ENCODE measurements around the gene SAP25.
A peak's percentile ranks its signal among the peaks of the same experiment; 100 is the strongest.

SAP25 gene

DNA sequence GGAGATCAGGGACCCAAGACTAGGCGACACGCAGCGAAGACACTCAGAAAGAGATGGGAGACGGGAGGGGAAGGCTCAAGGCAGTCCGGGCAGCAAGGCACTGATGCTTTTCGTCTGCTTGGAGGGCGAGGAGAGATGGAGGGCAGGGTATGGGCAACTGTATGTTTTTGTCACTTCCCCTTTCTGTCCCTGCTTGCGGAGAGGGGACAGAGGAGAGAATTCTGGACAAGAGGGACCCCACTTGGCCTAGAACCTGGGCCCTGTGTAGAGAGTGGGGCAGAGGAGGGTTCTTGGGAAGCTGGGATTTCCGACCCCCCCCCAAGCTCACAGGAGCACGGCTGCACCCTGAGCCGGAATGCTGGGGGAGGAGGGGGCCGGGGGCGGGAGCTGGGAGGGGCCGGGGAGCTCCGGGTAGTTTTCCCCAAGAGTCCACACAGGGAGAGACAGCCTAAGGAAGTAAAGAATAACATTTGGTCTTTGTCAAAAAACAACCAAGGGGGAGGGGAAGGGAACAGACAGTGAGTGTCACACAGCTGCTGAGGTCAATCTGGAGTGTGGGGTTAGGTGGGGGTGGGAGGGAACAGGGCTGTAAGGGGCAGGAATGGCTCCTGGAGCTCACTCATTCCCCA, 10.5 kb upstream of the SAP25 start:
- DNase-seq (ENCODE audit: low read depth, low spot score): no peak
- no peak for TF ChIP-seq YY1 (IDR thresholded peaks at IDR 0.05; ENCODE audit: insufficient read depth, insufficient read length)
- no peak for TF ChIP-seq ZNF274 (IDR thresholded peaks at IDR 0.05; ENCODE audit: low read depth, low read length)
- no peak for TF ChIP-seq SUZ12 (IDR thresholded peaks at IDR 0.05; ENCODE audit: extremely low read depth, insufficient read depth, insufficient read length)
- Histone ChIP-seq H3K36me3 (ENCODE audit: insufficient read depth, insufficient read length, low read length) (peaks cover 34% of the 10 kb centered on the region), H3K9me3 (ENCODE audit: insufficient read depth, low read length) (no peaks in the 10 kb centered on the region), H3K4me3 (ENCODE audit: insufficient read length, low read depth) (peak overlapping the region; percentile 86), H3K9ac (ENCODE audit: insufficient read length, low read depth) (peak overlapping the region; percentile 93), H3K27me3 (ENCODE audit: insufficient read depth, insufficient read length) (no peaks in the 10 kb centered on the region), H3K4me1 (ENCODE audit: insufficient read depth, insufficient read length) (peaks cover 18% of the 10 kb centered on the region)

DNA sequence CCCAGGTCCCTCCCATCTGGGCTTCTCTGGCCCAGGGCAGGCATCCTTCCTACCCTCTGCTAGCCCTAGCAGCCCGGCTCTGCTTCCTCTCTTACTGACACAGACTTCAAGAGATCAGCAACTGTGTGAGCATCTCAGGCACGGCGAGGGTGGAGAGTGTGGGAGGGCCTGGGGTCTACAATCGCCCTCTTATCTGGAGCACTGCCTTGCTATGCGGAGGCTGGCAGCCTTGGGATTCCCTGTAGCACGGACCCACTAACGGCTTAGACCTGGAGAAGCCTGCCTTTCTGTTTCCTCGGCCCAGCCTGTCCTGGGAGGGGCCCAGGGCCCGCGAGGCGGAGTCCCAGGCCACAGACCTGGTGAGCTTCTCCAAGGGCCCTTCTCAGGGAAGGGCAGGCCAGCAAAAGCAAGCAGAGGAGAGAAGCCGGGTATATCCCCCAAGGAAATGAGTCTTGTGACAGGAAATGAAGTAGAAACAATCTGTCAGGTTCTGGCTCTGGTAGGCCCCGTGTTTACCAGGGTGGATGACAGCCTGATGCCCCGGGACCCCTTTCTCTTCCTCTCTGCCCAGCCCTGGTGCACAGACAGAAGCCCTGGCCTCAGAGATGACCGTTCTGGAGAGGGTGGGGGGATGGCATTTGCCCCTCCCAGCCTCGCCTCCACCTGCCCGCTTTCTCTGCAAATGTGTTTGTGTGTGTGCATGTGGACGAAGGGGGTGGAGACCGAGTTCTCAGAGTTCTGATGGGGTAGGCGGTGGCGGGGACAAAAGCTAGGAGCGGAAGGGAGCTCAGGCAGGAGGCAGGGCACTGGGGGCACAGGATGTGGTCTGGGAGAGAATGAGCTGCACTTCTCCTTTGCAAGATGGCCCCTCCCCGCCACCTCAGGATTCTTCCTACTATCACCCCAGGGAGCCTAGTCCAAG, 9.7 kb upstream of the SAP25 start:
- peaks cover 42% of the 10 kb centered on the region for H3K36me3 ChIP-seq (ENCODE audit: insufficient read depth, insufficient read length, low read length)
- H3K4me3 ChIP-seq (ENCODE audit: insufficient read length, low read depth): no peak overlapping the region
- no peaks in the 10 kb centered on the region for H3K27me3 ChIP-seq (ENCODE audit: insufficient read depth, insufficient read length)
- TF ChIP-seq ZNF274 (IDR thresholded peaks at IDR 0.05; ENCODE audit: low read depth, low read length) (no peak), SUZ12 (IDR thresholded peaks at IDR 0.05; ENCODE audit: extremely low read depth, insufficient read depth, insufficient read length) (no peak), YY1 (IDR thresholded peaks at IDR 0.05; ENCODE audit: insufficient read depth, insufficient read length) (no peak)
- H3K9ac ChIP-seq (ENCODE audit: insufficient read length, low read depth): peak overlapping the region; percentile 74
- peaks cover 18% of the 10 kb centered on the region for H3K4me1 ChIP-seq (ENCODE audit: insufficient read depth, insufficient read length)
- DNase-seq (ENCODE audit: low read depth, low spot score): no peak
- H3K9me3 ChIP-seq (ENCODE audit: insufficient read depth, low read length): no peaks in the 10 kb centered on the region

DNA sequence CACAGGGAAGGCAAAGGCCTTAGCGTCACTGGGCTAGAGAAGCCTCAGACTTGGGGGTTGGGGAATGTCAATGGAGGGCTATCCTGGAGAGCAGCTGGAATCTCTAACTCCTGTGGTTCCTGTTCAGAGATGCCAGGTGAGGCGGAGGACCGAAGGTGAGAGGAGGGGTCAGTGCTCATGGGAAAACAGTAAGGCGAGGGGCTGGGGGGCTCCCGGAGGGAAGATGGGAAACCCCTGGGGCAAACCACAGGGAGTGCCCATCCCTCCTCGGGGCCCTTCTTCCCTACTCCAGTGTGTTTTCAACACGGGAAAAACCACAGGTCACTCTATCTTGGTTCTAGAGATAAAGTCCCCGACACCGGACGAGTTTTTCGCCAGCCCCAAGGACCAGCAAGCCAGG, 8.9 kb upstream of the SAP25 start:
- DNase-seq (ENCODE audit: low read depth, low spot score): no peak
- peaks cover 15% of the 10 kb centered on the region for H3K4me1 ChIP-seq (ENCODE audit: insufficient read depth, insufficient read length)
- H3K4me3 ChIP-seq (ENCODE audit: insufficient read length, low read depth): no peak overlapping the region
- no peaks in the 10 kb centered on the region for H3K27me3 ChIP-seq (ENCODE audit: insufficient read depth, insufficient read length)
- TF ChIP-seq SUZ12 (IDR thresholded peaks at IDR 0.05; ENCODE audit: extremely low read depth, insufficient read depth, insufficient read length): no peak
- TF ChIP-seq ZNF274 (IDR thresholded peaks at IDR 0.05; ENCODE audit: low read depth, low read length): no peak
- TF ChIP-seq YY1 (IDR thresholded peaks at IDR 0.05; ENCODE audit: insufficient read depth, insufficient read length): no peak
- H3K36me3 ChIP-seq (ENCODE audit: insufficient read depth, insufficient read length, low read length): peaks cover 49% of the 10 kb centered on the region
- H3K9me3 ChIP-seq (ENCODE audit: insufficient read depth, low read length): no peaks in the 10 kb centered on the region
- peak overlapping the region; percentile 50 for H3K9ac ChIP-seq (ENCODE audit: insufficient read length, low read depth)

DNA sequence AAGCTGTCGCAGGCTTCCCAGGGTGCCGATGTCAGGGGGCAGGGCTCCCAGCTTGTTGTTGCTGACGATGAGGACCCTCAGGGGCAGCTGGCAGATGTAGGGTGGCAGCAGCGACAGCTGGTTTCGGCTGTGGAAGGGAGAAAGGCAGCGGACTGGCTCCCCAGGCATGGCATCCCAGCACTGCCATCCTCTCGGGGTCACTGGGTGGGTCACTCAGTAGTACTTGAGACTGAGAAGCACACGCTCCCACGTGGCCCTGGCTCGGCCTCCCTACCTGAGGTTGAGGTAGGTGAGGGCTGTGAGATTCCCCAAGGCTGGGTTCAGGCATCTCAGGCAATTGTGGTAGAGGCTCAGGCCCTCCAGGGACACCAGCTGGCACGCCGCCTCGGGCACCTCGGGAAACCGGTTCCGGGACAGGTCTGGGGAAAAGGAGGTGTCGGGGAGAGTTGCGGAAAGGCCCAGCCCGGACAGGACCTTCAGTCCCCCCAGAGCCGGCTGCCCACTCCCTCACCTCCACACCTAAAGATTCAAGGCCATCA, 8.4 kb upstream of the SAP25 start:
- Histone ChIP-seq H3K27me3 (ENCODE audit: insufficient read depth, insufficient read length) (no peaks in the 10 kb centered on the region), H3K36me3 (ENCODE audit: insufficient read depth, insufficient read length, low read length) (peaks cover 54% of the 10 kb centered on the region), H3K9me3 (ENCODE audit: insufficient read depth, low read length) (no peaks in the 10 kb centered on the region), H3K9ac (ENCODE audit: insufficient read length, low read depth) (no peak overlapping the region), H3K4me3 (ENCODE audit: insufficient read length, low read depth) (no peak overlapping the region), H3K4me1 (ENCODE audit: insufficient read depth, insufficient read length) (peaks cover 15% of the 10 kb centered on the region)
- no peak for DNase-seq (ENCODE audit: low read depth, low spot score)
- TF ChIP-seq ZNF274 (IDR thresholded peaks at IDR 0.05; ENCODE audit: low read depth, low read length) (no peak), SUZ12 (IDR thresholded peaks at IDR 0.05; ENCODE audit: extremely low read depth, insufficient read depth, insufficient read length) (no peak), YY1 (IDR thresholded peaks at IDR 0.05; ENCODE audit: insufficient read depth, insufficient read length) (no peak)

DNA sequence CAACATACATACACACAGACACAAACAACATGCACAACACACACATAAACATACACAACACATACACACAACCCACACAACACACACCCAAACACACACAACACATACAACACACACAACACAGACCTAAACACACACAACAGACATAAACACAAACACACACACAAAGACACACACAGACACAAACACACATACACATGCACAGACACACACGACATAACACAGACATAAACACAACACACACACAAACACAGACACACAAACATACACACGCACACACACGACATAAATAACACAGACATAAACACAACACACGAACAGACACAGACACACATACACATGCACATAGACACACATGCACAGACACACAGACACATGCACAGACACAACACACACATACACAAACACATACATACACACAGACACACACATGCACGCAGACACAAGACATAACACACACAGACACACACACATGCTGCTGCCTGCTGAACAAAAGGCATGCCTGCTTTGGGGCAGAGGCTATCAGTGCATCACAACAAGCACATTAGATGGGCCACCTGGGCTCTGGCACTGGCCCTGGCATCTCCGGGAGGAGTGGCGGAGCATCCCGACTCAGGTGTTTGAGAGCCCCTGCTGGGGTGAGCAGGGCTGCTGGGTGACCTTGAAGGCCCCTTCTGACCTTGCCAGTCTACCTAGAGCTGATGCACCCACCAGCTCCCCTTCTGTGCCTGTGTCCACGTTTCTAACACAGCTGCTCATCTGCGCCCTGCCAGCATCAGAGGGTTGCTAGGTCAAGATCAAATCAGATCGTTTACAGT, 7.0 kb upstream of the SAP25 start:
- Histone ChIP-seq H3K4me1 (ENCODE audit: insufficient read depth, insufficient read length) (peaks cover 15% of the 10 kb centered on the region), H3K4me3 (ENCODE audit: insufficient read length, low read depth) (no peak overlapping the region), H3K9ac (ENCODE audit: insufficient read length, low read depth) (no peak overlapping the region), H3K27me3 (ENCODE audit: insufficient read depth, insufficient read length) (no peaks in the 10 kb centered on the region), H3K9me3 (ENCODE audit: insufficient read depth, low read length) (no peaks in the 10 kb centered on the region), H3K36me3 (ENCODE audit: insufficient read depth, insufficient read length, low read length) (peaks cover 66% of the 10 kb centered on the region)
- TF ChIP-seq ZNF274 (IDR thresholded peaks at IDR 0.05; ENCODE audit: low read depth, low read length): no peak
- TF ChIP-seq SUZ12 (IDR thresholded peaks at IDR 0.05; ENCODE audit: extremely low read depth, insufficient read depth, insufficient read length): no peak
- no peak for TF ChIP-seq YY1 (IDR thresholded peaks at IDR 0.05; ENCODE audit: insufficient read depth, insufficient read length)
- DNase-seq (ENCODE audit: low read depth, low spot score): no peak

DNA sequence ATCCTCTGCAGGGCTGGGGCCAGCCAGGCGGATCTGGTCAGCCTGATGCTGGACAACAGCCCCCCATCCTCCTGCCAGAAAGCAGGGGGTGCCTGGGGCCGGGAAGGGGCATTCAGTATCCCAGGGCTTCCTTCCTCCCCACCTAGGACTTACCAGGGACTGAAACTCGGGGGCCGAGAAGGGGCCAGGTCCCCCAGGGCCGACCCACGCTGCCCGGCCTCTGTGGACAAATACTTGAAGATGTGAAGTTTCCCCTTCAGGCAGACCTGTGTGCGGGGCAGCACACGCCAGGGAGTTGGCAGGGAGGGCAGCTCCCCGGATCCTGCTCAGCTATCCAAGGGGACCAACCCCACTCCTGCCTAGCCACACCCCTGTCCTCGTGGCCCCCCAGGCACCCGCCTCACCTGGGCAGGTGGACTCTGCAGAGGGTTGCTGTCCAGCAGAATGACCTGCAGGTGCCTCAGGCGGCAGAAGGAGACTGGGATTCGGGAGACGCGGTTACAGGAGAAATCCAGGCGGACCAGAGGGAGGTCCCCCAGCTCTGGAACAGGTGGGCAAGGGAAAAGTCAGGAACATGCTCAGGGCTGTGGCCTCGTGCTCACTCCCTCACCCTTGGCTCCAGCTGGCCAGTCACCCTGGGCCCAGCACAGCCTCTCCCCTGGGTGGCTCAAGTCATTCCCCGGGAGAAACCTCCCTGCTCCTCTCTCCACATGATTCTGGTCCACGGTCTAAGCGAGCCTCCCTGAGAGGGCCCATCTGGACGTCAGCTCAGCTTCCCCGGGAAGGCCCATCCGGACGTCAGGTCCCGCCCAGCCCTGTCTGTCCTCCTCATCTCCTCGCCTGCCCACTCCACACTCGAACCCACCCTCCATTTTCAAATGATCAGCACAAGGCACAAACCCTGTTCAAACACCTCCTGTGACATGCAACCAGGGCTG, 4.8 kb upstream of the SAP25 start:
- Histone ChIP-seq H3K4me1 (ENCODE audit: insufficient read depth, insufficient read length) (peaks cover 9% of the 10 kb centered on the region), H3K27me3 (ENCODE audit: insufficient read depth, insufficient read length) (no peaks in the 10 kb centered on the region), H3K36me3 (ENCODE audit: insufficient read depth, insufficient read length, low read length) (peaks cover 85% of the 10 kb centered on the region), H3K9me3 (ENCODE audit: insufficient read depth, low read length) (no peaks in the 10 kb centered on the region), H3K4me3 (ENCODE audit: insufficient read length, low read depth) (no peak overlapping the region), H3K9ac (ENCODE audit: insufficient read length, low read depth) (no peak overlapping the region)
- TF ChIP-seq YY1 (IDR thresholded peaks at IDR 0.05; ENCODE audit: insufficient read depth, insufficient read length) (no peak), ZNF274 (IDR thresholded peaks at IDR 0.05; ENCODE audit: low read depth, low read length) (no peak), SUZ12 (IDR thresholded peaks at IDR 0.05; ENCODE audit: extremely low read depth, insufficient read depth, insufficient read length) (no peak)
- no peak for DNase-seq (ENCODE audit: low read depth, low spot score)
